ENCODE results near the gene DPM2. TPM values are rescaled to one million over a fixed set of nuclear protein-coding genes. Genes with fewer than 3 reads are reported as not detected.

The DPM2 gene
- total and polyA plus RNA-seq, 2 of the 4 experiments (the other 2 are of a cell fraction): 10.8 to 60.6 TPM

DNA sequence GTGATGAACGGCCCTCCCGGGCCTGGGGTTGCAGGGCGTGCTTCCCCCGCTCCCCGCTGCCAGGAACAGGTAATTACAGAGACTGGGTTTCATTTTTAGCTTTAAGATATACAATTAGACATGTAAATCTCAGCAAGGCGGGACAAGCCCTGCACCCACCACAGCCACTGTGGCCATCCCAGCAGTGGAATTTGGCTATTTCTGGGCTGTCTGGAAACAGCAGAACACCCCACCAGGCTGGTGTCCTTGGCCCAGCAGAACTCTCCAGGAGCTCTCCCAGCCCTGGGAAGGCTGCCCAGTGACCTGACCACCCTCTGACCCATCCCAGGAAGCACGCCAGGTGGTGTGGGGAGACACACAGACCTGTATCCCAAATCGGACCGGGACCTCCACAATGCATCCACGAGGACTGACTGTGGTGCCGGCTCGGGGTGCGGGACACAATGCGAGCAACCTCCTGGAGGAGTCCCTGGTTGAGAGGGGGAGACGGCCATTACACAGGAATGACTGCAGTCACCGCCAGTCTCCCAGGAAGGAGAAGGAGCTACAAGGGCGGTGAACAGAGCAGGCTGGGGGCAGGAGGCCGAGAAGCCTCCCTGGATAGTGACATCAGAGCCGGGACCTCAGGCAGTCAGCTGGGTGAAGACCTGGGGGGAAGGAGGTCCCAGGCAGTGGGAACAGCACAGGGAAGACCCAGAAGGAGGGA, 25.9 kb upstream of the DPM2 start:
- Histone ChIP-seq H3K9me3 (ENCODE audit: control insufficient read depth, insufficient read depth, low read length) (no peaks in the 10 kb centered on the region; the same call in 1 of the 2 replicates), H3K4me3 (ENCODE audit: insufficient read depth, low read depth, low read length) (no peak overlapping the region)

More for the DNA sequence above, 25.9 kb upstream of the DPM2 start:
- no peaks in the 10 kb centered on the region for H4K20me1 ChIP-seq (ENCODE audit: insufficient read depth, low read length)
- H3K9me1 ChIP-seq (ENCODE audit: insufficient read depth, low read length): peaks cover 26% of the 10 kb centered on the region
- peaks cover 53 to 83% of the 10 kb centered on the region in 2 experiments for H3K79me1 ChIP-seq (ENCODE audit: low read depth in 1 of 2, low read length in 2 of 2)
- BruUV-seq (replicated peaks): no TSS peak
- no peak overlapping the region for H3K27ac ChIP-seq (ENCODE audit: insufficient read depth, low read length)
- DNase-seq (no peak), ATAC-seq (ENCODE audit: low read depth) (no peak)
- peak overlapping the region; percentile 91; the same call in 1 of the 2 replicates for H2AK5ac ChIP-seq (ENCODE audit: low read depth, low read length)
- H4K5ac ChIP-seq (ENCODE audit: low read depth, low read length): no peak overlapping the region; the same call in 1 of the 2 replicates
- no peak overlapping the region for H3K23ac ChIP-seq (ENCODE audit: low read depth, low read length)
- H3K4me2 ChIP-seq (ENCODE audit: low read depth, low read length): no peak overlapping the region
- H3K9ac ChIP-seq (ENCODE audit: low read depth, low read length): no peak overlapping the region
- no peak for TF ChIP-seq MAFK (IDR thresholded peaks at IDR 0.05; ENCODE audit: low read depth, low read length)
- no peak for TF ChIP-seq CEBPB (IDR thresholded peaks at IDR 0.05; ENCODE audit: low read depth, low read length)
- no peak for TF ChIP-seq SMC3 (IDR thresholded peaks at IDR 0.05; ENCODE audit: low read depth, low read length)
- TF ChIP-seq FOS (IDR thresholded peaks at IDR 0.05; ENCODE audit: low read depth, low read length): no peak
- TF ChIP-seq MAZ (IDR thresholded peaks at IDR 0.05; ENCODE audit: borderline replicate concordance, low read depth, low read length): no peak
- no peak for TF ChIP-seq BHLHE40 (IDR thresholded peaks at IDR 0.05; ENCODE audit: low read depth, low read length)
- no peak for TF ChIP-seq POLR2A (IDR thresholded peaks at IDR 0.05; ENCODE audit: low read depth, low read length)
- no peak for TF ChIP-seq RAD21 (IDR thresholded peaks at IDR 0.05; ENCODE audit: low read length)
- TF ChIP-seq CHD1 (IDR thresholded peaks at IDR 0.05; ENCODE audit: low read depth, low read length): no peak
- no peak for TF ChIP-seq MXI1 (IDR thresholded peaks at IDR 0.05; ENCODE audit: borderline replicate concordance, low read depth, low read length)
- TF ChIP-seq NFE2L2 (IDR thresholded peaks at IDR 0.05; ENCODE audit: low read depth, low read length): no peak
- TF ChIP-seq, protein P1, sequence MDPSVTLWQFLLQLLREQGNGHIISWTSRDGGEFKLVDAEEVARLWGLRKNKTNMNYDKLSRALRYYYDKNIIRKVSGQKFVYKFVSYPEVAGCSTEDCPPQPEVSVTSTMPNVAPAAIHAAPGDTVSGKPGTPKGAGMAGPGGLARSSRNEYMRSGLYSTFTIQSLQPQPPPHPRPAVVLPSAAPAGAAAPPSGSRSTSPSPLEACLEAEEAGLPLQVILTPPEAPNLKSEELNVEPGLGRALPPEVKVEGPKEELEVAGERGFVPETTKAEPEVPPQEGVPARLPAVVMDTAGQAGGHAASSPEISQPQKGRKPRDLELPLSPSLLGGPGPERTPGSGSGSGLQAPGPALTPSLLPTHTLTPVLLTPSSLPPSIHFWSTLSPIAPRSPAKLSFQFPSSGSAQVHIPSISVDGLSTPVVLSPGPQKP (IDR thresholded peaks at IDR 0.05; ENCODE audit: borderline replicate concordance, low read depth, low read length): no peak
- TF ChIP-seq, protein P2, sequence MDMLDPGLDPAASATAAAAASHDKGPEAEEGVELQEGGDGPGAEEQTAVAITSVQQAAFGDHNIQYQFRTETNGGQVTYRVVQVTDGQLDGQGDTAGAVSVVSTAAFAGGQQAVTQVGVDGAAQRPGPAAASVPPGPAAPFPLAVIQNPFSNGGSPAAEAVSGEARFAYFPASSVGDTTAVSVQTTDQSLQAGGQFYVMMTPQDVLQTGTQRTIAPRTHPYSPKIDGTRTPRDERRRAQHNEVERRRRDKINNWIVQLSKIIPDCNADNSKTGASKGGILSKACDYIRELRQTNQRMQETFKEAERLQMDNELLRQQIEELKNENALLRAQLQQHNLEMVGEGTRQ (IDR thresholded peaks at IDR 0.05; ENCODE audit: low read depth, low read length): no peak
- TF ChIP-seq, protein P3, sequence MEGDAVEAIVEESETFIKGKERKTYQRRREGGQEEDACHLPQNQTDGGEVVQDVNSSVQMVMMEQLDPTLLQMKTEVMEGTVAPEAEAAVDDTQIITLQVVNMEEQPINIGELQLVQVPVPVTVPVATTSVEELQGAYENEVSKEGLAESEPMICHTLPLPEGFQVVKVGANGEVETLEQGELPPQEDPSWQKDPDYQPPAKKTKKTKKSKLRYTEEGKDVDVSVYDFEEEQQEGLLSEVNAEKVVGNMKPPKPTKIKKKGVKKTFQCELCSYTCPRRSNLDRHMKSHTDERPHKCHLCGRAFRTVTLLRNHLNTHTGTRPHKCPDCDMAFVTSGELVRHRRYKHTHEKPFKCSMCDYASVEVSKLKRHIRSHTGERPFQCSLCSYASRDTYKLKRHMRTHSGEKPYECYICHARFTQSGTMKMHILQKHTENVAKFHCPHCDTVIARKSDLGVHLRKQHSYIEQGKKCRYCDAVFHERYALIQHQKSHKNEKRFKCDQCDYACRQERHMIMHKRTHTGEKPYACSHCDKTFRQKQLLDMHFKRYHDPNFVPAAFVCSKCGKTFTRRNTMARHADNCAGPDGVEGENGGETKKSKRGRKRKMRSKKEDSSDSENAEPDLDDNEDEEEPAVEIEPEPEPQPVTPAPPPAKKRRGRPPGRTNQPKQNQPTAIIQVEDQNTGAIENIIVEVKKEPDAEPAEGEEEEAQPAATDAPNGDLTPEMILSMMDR (conservative IDR thresholded peaks at IDR 0.05; ENCODE audit: low read depth, low read length): no peak
- POLR2A ChIA-PET (ENCODE audit: unreplicated experiment): no interaction called here
- peak overlapping the region in 1 of 2 experiments; percentile 30; a peak in 1 of 4 replicates for H4K8ac ChIP-seq (ENCODE audit: low read depth in 2 of 2, low read length in 2 of 2)
- H3K56ac ChIP-seq (ENCODE audit: extremely low read depth, insufficient read depth, low read length): no peak overlapping the region
- peak overlapping the region; percentile 67 for H3K4ac ChIP-seq (ENCODE audit: low read depth, low read length)
- peak overlapping the region; percentile 84 for H2BK120ac ChIP-seq (ENCODE audit: low read depth, low read length)
- peak overlapping the region; percentile 62 for H4K91ac ChIP-seq (ENCODE audit: insufficient read depth, low read depth, low read length)
- intact Hi-C loops (cut with micrococcal nuclease): no loop called here
- H3K14ac ChIP-seq (replicated peaks; ENCODE audit: low read depth, low read length): peak overlapping the region; percentile 39; the same call in 1 of the 2 replicates
- in situ Hi-C loops (cut with MboI; ENCODE audit: low sequenced_read_pairs): no loop called here
- H3K36me3 ChIP-seq (ENCODE audit: control insufficient read depth, insufficient read depth, low read length): no peaks in the 10 kb centered on the region
- dilution Hi-C loops (cut with HindIII; ENCODE audit: low sequenced_read_pairs, unreplicated experiment): no loop called here
- no peak overlapping the region for H2AFZ ChIP-seq (replicated peaks; ENCODE audit: low read length, poor library complexity)
- WGBS, 2 experiments (ENCODE audit: extremely low coverage in 2 of 2, insufficient read length in 1 of 2): 80% methylated on average over 5 of the region's 19 CpGs; no CpG with 5 or more reads in 1 of the 2 experiments
- CTCF ChIA-PET: interaction anchor here (0.5 to 1.4 kb wide), 2 partner anchors 72 to 195 kb away, joined by 3 to 4 read pairs; no protein-coding TSS in a partner anchor
- no peaks in the 10 kb centered on the region for H3K27me3 ChIP-seq (ENCODE audit: control insufficient read depth, insufficient read depth, low read length)
- H3K18ac ChIP-seq (ENCODE audit: low read depth, low read length): no peak overlapping the region
- H3K4me1 ChIP-seq (ENCODE audit: control insufficient read depth, insufficient read depth, low read length): peaks cover 49% of the 10 kb centered on the region
- peak overlapping the region; percentile 44 for H2AK9ac ChIP-seq (replicated peaks; ENCODE audit: low read depth, low read length, poor library complexity)
- H2BK15ac ChIP-seq (ENCODE audit: low read depth, low read length): peak overlapping the region; percentile 84; the same call in 1 of the 3 replicates
- H2BK5ac ChIP-seq (ENCODE audit: low read depth, low read length, poor library complexity, severe bottlenecking): peak overlapping the region; percentile 8
- peak overlapping the region; percentile 61 for H2BK20ac ChIP-seq (ENCODE audit: low read depth, low read length)

Measured in IMR-90 (cell line).